Measurements from ENCODE around the gene ERBB4.
A peak's percentile ranks its signal among the peaks of the same experiment; 100 is the strongest.

GRCh38 chr2:212392043-212392442 is 146.6 kb downstream of the ERBB4 start:
- TF ChIP-seq RFX5 (IDR thresholded peaks at IDR 0.05; ENCODE audit: low read length) (no peak), JUND (IDR thresholded peaks at IDR 0.05) (peak; percentile 43; the same call in 1 of the 2 replicates), MEF2A (IDR thresholded peaks at IDR 0.05; ENCODE audit: borderline replicate concordance, low read depth) (no peak), MAX (IDR thresholded peaks at IDR 0.05; ENCODE audit: low read depth) (no peak), SMC3 (IDR thresholded peaks at IDR 0.05; ENCODE audit: low read depth, low read length) (no peak), GABPA (IDR thresholded peaks at IDR 0.05; ENCODE audit: low read depth) (no peak), ELF1 (IDR thresholded peaks at IDR 0.05) (no peak), NFIC (IDR thresholded peaks at IDR 0.05; ENCODE audit: borderline replicate concordance) (no peak; the same call in 1 of the 2 replicates), NRF1 (IDR thresholded peaks at IDR 0.05; ENCODE audit: low read depth, low read length) (no peak), EP300 (IDR thresholded peaks at IDR 0.05; ENCODE audit: borderline replicate concordance in 1 of 2, low read depth in 1 of 2, low read length in 1 of 2) (no peak), EZH2phosphoT487 (IDR thresholded peaks at IDR 0.05; ENCODE audit: borderline replicate concordance, low read depth) (no peak)
- TF ChIP-seq, protein P1, sequence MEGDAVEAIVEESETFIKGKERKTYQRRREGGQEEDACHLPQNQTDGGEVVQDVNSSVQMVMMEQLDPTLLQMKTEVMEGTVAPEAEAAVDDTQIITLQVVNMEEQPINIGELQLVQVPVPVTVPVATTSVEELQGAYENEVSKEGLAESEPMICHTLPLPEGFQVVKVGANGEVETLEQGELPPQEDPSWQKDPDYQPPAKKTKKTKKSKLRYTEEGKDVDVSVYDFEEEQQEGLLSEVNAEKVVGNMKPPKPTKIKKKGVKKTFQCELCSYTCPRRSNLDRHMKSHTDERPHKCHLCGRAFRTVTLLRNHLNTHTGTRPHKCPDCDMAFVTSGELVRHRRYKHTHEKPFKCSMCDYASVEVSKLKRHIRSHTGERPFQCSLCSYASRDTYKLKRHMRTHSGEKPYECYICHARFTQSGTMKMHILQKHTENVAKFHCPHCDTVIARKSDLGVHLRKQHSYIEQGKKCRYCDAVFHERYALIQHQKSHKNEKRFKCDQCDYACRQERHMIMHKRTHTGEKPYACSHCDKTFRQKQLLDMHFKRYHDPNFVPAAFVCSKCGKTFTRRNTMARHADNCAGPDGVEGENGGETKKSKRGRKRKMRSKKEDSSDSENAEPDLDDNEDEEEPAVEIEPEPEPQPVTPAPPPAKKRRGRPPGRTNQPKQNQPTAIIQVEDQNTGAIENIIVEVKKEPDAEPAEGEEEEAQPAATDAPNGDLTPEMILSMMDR (IDR thresholded peaks at IDR 0.05): no peak
- TF ChIP-seq, protein P2, sequence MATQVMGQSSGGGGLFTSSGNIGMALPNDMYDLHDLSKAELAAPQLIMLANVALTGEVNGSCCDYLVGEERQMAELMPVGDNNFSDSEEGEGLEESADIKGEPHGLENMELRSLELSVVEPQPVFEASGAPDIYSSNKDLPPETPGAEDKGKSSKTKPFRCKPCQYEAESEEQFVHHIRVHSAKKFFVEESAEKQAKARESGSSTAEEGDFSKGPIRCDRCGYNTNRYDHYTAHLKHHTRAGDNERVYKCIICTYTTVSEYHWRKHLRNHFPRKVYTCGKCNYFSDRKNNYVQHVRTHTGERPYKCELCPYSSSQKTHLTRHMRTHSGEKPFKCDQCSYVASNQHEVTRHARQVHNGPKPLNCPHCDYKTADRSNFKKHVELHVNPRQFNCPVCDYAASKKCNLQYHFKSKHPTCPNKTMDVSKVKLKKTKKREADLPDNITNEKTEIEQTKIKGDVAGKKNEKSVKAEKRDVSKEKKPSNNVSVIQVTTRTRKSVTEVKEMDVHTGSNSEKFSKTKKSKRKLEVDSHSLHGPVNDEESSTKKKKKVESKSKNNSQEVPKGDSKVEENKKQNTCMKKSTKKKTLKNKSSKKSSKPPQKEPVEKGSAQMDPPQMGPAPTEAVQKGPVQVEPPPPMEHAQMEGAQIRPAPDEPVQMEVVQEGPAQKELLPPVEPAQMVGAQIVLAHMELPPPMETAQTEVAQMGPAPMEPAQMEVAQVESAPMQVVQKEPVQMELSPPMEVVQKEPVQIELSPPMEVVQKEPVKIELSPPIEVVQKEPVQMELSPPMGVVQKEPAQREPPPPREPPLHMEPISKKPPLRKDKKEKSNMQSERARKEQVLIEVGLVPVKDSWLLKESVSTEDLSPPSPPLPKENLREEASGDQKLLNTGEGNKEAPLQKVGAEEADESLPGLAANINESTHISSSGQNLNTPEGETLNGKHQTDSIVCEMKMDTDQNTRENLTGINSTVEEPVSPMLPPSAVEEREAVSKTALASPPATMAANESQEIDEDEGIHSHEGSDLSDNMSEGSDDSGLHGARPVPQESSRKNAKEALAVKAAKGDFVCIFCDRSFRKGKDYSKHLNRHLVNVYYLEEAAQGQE (IDR thresholded peaks at IDR 0.05; ENCODE audit: low read depth, low read length): no peak

All from SK-N-SH (cell line).